Heart left ventricle (tissue), 16 donors: ENCODE measurements around the gene ITGB5. TPM values are rescaled to one million over a fixed set of nuclear protein-coding genes. Genes with fewer than 3 reads are reported as not detected.
"Not testable (repeated sequence)": the region's sequence is repeated elsewhere in the genome, so short reads cannot be mapped to it uniquely, and the experiment has no call there.

Experiments used
- ATAC-seq, 4 donors: fragments of 200-7000 bp; cut with Tn5 transposase; one replicate each; pipeline ENCODE4 v1.9.1; 2020 to 2022; ENCODE audit warnings: moderate library complexity in 4 of 4, mild to moderate bottlenecking in 3 of 4, moderate number of reproducible peaks in 1 of 4
- DNase-seq, 5 donors: peaks; one replicate each; pipeline ENCODE4 v3.0.0-alpha.2; 2020
- H3K27ac ChIP-seq, 12 donors: fragments of 200-600 bp; sonication (generic) in 4 of 12; one replicate each; pipeline versions ENCODE4 v1.5.0 to v1.8.0; 2016 to 2022; ENCODE audit warnings: mild to moderate bottlenecking in 2 of 12
- H3K27me3 ChIP-seq, 9 donors: fragments of 200-600 bp; sonication (generic) in 2 of 9; one replicate each; pipeline versions ENCODE4 v1.5.1 to v1.8.0; 2016 to 2022; ENCODE audit warnings: mild to moderate bottlenecking in 3 of 9
- H3K36me3 ChIP-seq, 9 donors: fragments of 200-600 bp; sonication (generic) in 2 of 9; one replicate each; pipeline versions ENCODE4 v1.5.0 to v1.8.0; 2018 to 2022; ENCODE audit warnings: mild to moderate bottlenecking in 2 of 9
- H3K4me1 ChIP-seq, 12 donors: fragments of 200-600 bp; sonication (generic) in 4 of 12; one replicate each; pipeline versions ENCODE4 v1.5.0 to v1.8.0; 2016 to 2022; ENCODE audit warnings: mild to moderate bottlenecking in 3 of 12
- H3K4me3 ChIP-seq, 12 donors: fragments of 200-600 bp; sonication (generic) in 4 of 12; one replicate each; pipeline versions ENCODE4 v1.5.0 to v1.8.0; 2017 to 2022; ENCODE audit warnings: mild to moderate bottlenecking in 9 of 12, moderate library complexity in 4 of 12
- H3K9me3 ChIP-seq, 12 donors: fragments of 200-600 bp; sonication (generic) in 4 of 12; one replicate each; pipeline versions ENCODE4 v1.5.0 to v1.8.0; 2016 to 2022; ENCODE audit warnings: mild to moderate bottlenecking in 1 of 12
- CTCF ChIP-seq, 12 donors: fragments of 200-600 bp; sonication (generic) in 4 of 12; IDR thresholded peaks; one replicate each; pipeline versions ENCODE4 v1.5.0 to v1.8.0; 2018 to 2022; ENCODE audit warnings: antibody characterized with exemption in 12 of 12, mild to moderate bottlenecking in 5 of 12
- POLR2A ChIP-seq, 2 donors: fragments of 450-650 bp; IDR thresholded peaks; one replicate each; pipeline ENCODE4 v1.6.1; 2017; ENCODE audit warnings: antibody characterized with exemption in 2 of 2, mild to moderate bottlenecking in 2 of 2, moderate library complexity in 2 of 2
- WGBS, 4 donors: extraction: QIAGEN DNeasy Blood & Tissue Kit in 2 of 4; methylation state at CpG; one replicate each; pipeline versions ENCODE4 v1.1.5 to v1.1.7; 2013 to 2018; 5-methylcytosine and 5-hydroxymethylcytosine counted together
- intact Hi-C, 10 donors: fragments of 100-400 bp; cut with DNase I; formaldehyde crosslinking; loops; one replicate each; pipeline versions ENCODE4 v1.11.1 to v1.14.2; 2022
- polyA plus RNA-seq, 2 donors: library from polyadenylated mRNA; stranded (reverse); fragments of 200-250 nt; gene quantifications; one replicate each; pipeline ENCODE4 v1.2.3, GENCODE V29; 2013
- total RNA-seq, 9 donors: library from RNA; depleted of rRNA in 2 of 9; stranded (reverse); fragments of >200 nt in 2 of 9; fragmentation: NEBNext Ultra II Directional in 3 of 9; extraction: Animal tissue kit (Norgen Biotek cat#: 25700) in 3 of 9; gene quantifications; one replicate each; pipeline versions ENCODE4 v1.1.0 to v1.2.4, GENCODE V29; 2016 to 2023
- donor health status: ischemic (EF 13 %, LVEDD 7.1; RV severe dilation, severe dysfunction).
- donor health status: healthy with polysubstance abuse.
- donor health status: DM: no; HTN: yes; CAD: no.
- donor health status: DM: no; HTN: no; CAD: no.
- donor health status: ischemic (EF 25% LVEDD 6.9; RV normal size, moderate dysfunction).
- donor health status: ischemic (EF 25% LVEDD 5.7; RV mildly dilated, moderate dysfunction).
- donor health status: healthy.
- donor health status: DM: yes; HTN: yes; CAD: no.
- donor health status: ischemic (EF 35%, LVEDD 5.7; RV mildly dilated, moderate dysfunction).
- donor health status: nonischemic (EF 11% LVEDD 7.7; RV severe dilation, severe dysfunction).
- donor health status: DM: yes; HTN: yes; CAD: no.
- donor health status: PGD.
- donor health status: ischemic (EF 29% LVEDD 5.4; RV normal size, mild dysfunction).
- donor health status: nonischemic (EF 23%, LVEDD 6.1; RV moderate dilation, normal function).

ITGB5 gene
- total and polyA plus RNA-seq, 11 donors = 23.1 to 223 (median 118) TPM

GRCh38 chr3:124827476-124828206, 59.5 kb downstream of the ITGB5 start:
- H3K27ac ChIP-seq = peak overlapping the region in 2 of 12 donors; percentile 24 to 69
- H3K27me3 ChIP-seq, DNase-seq, intact Hi-C loops, H3K4me3 ChIP-seq, H3K9me3 ChIP-seq, ATAC-seq: not testable (repeated sequence)
- peak in 6 of 12 donors; percentile 14 to 37 (median 30) for TF ChIP-seq CTCF (IDR thresholded peaks at IDR 0.05)
- H3K4me1 ChIP-seq = peaks cover 0 to 58% (median 33%) of the 10 kb centered on the region in 12 donors
- H3K36me3 ChIP-seq = peaks cover 0 to 45% (median 12%) of the 10 kb centered on the region in 9 donors
- WGBS, 4 donors = 83 to 88% (median 86%) methylated on average over 14 to 15 of the region's 15 CpGs

GRCh38 chr3:124826703-124827102, 60.5 kb downstream of the ITGB5 start:
- DNase-seq (no peak), ATAC-seq (no peak)
- H3K9me3 ChIP-seq = no peaks in the 10 kb centered on the region
- H3K4me1 ChIP-seq = peaks cover 0 to 48% (median 24%) of the 10 kb centered on the region in 12 donors
- no peaks in the 10 kb centered on the region for H3K27me3 ChIP-seq
- no peak for TF ChIP-seq POLR2A (IDR thresholded peaks at IDR 0.05)
- TF ChIP-seq CTCF (IDR thresholded peaks at IDR 0.05) = no peak
- H3K36me3 ChIP-seq = peaks cover 0 to 41% (median 8%) of the 10 kb centered on the region in 9 donors
- no peak overlapping the region for H3K4me3 ChIP-seq
- intact Hi-C loops = no loop called here
- peak overlapping the region in 4 of 12 donors; percentile 0 to 69 (median 18) for H3K27ac ChIP-seq
- 41 to 67% (median 48%) methylated on average over 3 of the region's 3 CpGs for WGBS, 4 donors

- peaks cover 0 to 25% (median 4%) of the 10 kb centered on the region in 12 donors for H3K4me1 ChIP-seq
- no peak overlapping the region for H3K27ac ChIP-seq
- 94 to 98% (median 97%) methylated on average over 4 of the region's 4 CpGs for WGBS, 4 donors
- no peak overlapping the region for H3K4me3 ChIP-seq
- H3K36me3 ChIP-seq = peaks cover 0 to 44% (median 18%) of the 10 kb centered on the region in 9 donors
- no peaks in the 10 kb centered on the region for H3K9me3 ChIP-seq
- TF ChIP-seq POLR2A (IDR thresholded peaks at IDR 0.05) = no peak
- no peak for TF ChIP-seq CTCF (IDR thresholded peaks at IDR 0.05)
- H3K27me3 ChIP-seq = no peaks in the 10 kb centered on the region
- DNase-seq = no peak
- ATAC-seq = no peak
- intact Hi-C loops = no loop called here
Measured at GRCh38 chr3:124824286-124824915, 62.8 kb downstream of the ITGB5 start.

- peaks cover 0 to 22% (median 0%) of the 10 kb centered on the region in 12 donors for H3K4me1 ChIP-seq
- H3K27me3 ChIP-seq = no peaks in the 10 kb centered on the region
- H3K36me3 ChIP-seq = peaks cover 0 to 50% (median 22%) of the 10 kb centered on the region in 9 donors
- TF ChIP-seq POLR2A (IDR thresholded peaks at IDR 0.05) (no peak), CTCF (IDR thresholded peaks at IDR 0.05) (no peak)
- H3K27ac ChIP-seq = no peak overlapping the region
- no peak for DNase-seq
- ATAC-seq = no peak
- 76 to 100% (median 97%) methylated on average over 2 of the region's 2 CpGs for WGBS, 4 donors
- H3K4me3 ChIP-seq = no peak overlapping the region
- H3K9me3 ChIP-seq = no peaks in the 10 kb centered on the region
- intact Hi-C loops = no loop called here
Measured at GRCh38 chr3:124823648-124824047, 63.5 kb downstream of the ITGB5 start.
